Measurements from ENCODE around the gene PBXIP1. TPM values are rescaled to one million over a fixed set of nuclear protein-coding genes. Genes with fewer than 3 reads are reported as not detected.

Gene PBXIP1
- polyA plus RNA-seq, 1 donor (not counting 4 experiments of a cell fraction or from before 2014, with no cell fraction given) = 15.6 TPM

DNA sequence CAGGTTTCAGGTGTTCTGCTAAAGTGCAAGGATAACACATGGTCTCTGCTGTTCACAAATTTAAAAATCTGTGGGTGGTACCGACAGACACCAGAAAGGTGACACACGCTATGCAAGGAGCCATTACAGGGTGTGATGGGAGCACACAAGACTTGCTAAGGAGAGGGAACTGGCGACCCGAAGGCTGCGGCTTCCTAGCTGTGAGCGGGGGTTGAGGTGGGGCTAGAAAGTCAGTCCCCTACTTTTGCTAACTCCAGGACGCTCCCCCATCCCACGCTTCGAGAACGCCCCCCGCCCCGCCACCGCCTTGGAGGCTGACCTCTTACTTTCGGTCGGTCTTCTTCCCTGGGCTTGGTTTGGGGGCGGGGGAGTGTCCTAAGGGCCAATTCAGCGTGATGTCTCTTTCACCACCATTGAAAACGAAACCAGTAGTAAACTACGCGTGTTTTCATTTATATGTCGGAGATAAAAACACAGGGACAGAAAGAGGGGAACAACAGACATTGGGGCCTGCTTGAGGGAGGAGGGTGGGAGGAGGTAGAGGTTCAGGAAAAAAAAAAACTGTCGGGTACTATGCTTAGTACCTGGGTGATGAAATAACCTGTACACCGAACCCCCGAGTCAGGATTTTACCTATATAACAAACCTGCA, 19.6 kb upstream of the PBXIP1 start:
- Histone ChIP-seq H3K9me3 (ENCODE audit: control insufficient read depth, low read depth, low read length) (no peaks in the 10 kb centered on the region), H3K27ac (ENCODE audit: control insufficient read depth, insufficient read depth, low read length) (peak overlapping the region; percentile 98), H3K9ac (ENCODE audit: control insufficient read depth, extremely low read depth, insufficient read depth, low read length) (peak overlapping the region; percentile 96), H2AFZ (ENCODE audit: control insufficient read depth, low read length) (no peak overlapping the region), H3K4me3 (ENCODE audit: control insufficient read depth in 2 of 3, extremely low read depth in 1 of 3, insufficient read depth in 2 of 3, low read depth in 1 of 3, low read length in 3 of 3) (peak overlapping the region; percentile 57 to 98 (median 82)), H3K4me2 (ENCODE audit: control insufficient read depth, extremely low read depth, insufficient read depth, low read depth, low read length) (peak overlapping the region; percentile 95), H4K20me1 (ENCODE audit: control insufficient read depth, extremely low read depth, insufficient read depth, low read length) (no peaks in the 10 kb centered on the region), H3K36me3 (ENCODE audit: control insufficient read depth in 2 of 2, extremely low read depth in 1 of 2, insufficient read depth in 2 of 2, low read length in 2 of 2) (peaks cover 0 to 10% of the 10 kb centered on the region in 2 experiments), H3K9me1 (ENCODE audit: control insufficient read depth, extremely low read depth, insufficient read depth, low read length) (no peaks in the 10 kb centered on the region), H3K79me2 (ENCODE audit: control insufficient read depth, insufficient read depth, low read length) (peaks cover 43% of the 10 kb centered on the region), H3K4me1 (ENCODE audit: control insufficient read depth, extremely low read depth, insufficient read depth, low read length) (peaks cover 29% of the 10 kb centered on the region), H3K27me3 (ENCODE audit: control insufficient read depth, extremely low read depth, insufficient read depth, low read length) (no peaks in the 10 kb centered on the region)
- DNase-seq (ENCODE audit: low read depth, low spot score) = no peak
- TF ChIP-seq, protein P1, sequence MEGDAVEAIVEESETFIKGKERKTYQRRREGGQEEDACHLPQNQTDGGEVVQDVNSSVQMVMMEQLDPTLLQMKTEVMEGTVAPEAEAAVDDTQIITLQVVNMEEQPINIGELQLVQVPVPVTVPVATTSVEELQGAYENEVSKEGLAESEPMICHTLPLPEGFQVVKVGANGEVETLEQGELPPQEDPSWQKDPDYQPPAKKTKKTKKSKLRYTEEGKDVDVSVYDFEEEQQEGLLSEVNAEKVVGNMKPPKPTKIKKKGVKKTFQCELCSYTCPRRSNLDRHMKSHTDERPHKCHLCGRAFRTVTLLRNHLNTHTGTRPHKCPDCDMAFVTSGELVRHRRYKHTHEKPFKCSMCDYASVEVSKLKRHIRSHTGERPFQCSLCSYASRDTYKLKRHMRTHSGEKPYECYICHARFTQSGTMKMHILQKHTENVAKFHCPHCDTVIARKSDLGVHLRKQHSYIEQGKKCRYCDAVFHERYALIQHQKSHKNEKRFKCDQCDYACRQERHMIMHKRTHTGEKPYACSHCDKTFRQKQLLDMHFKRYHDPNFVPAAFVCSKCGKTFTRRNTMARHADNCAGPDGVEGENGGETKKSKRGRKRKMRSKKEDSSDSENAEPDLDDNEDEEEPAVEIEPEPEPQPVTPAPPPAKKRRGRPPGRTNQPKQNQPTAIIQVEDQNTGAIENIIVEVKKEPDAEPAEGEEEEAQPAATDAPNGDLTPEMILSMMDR (optimal IDR thresholded peaks at IDR 0.05 in 1 of 3, IDR thresholded peaks at IDR 0.05 in 1 of 3, conservative IDR thresholded peaks at IDR 0.05 in 1 of 3; ENCODE audit: extremely low read depth in 1 of 3, insufficient read depth in 2 of 3, low read length in 3 of 3) = no peak
- TF ChIP-seq EZH2 (IDR thresholded peaks at IDR 0.05; ENCODE audit: low read length) = no peak
- FAIRE-seq = no peak
- dilution Hi-C loops (cut with MboI; ENCODE audit: extremely low pct_ligation_motif_present, low sequenced_read_pairs) = no loop called here

DNA sequence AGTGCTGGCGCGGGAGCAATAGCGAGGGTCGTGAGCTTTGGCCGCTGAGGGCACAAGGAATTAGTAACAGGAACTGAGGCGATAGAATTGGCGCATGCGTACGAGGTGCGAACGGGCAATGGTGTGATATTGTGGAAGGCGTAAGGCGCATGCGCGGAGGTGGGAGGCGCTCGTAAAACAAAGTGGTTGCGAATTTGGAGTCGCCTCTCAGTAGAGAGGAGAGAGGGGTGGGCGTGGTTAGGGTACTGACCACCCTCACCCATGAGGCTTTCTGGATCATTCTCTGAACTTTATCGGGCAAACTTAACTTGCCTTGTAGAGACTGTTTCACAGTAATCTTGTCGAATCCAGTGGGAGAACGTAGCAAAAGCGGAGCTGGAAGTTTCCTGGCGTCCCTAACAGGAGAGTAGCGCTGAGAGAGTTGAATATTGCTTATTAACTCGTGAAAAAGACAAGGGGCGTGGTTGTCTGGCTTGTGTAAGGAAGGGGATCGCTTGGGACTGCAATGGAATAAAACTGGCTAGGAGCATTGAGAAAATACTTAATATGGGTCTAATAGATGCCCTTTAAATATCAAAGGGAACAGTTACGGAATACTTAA, 19.0 kb upstream of the PBXIP1 start:
- dilution Hi-C loops (cut with MboI; ENCODE audit: extremely low pct_ligation_motif_present, low sequenced_read_pairs) = no loop called here
- peaks cover 35% of the 10 kb centered on the region for H3K4me1 ChIP-seq (ENCODE audit: control insufficient read depth, extremely low read depth, insufficient read depth, low read length)
- FAIRE-seq = peak; percentile 71

More for the DNA sequence above, 19.0 kb upstream of the PBXIP1 start:
- no peaks in the 10 kb centered on the region for H3K9me3 ChIP-seq (ENCODE audit: control insufficient read depth, low read depth, low read length)
- H3K9ac ChIP-seq (ENCODE audit: control insufficient read depth, extremely low read depth, insufficient read depth, low read length) = peak overlapping the region; percentile 96
- peak overlapping the region; percentile 57 to 98 (median 82) for H3K4me3 ChIP-seq (ENCODE audit: control insufficient read depth in 2 of 3, extremely low read depth in 1 of 3, insufficient read depth in 2 of 3, low read depth in 1 of 3, low read length in 3 of 3)
- H3K79me2 ChIP-seq (ENCODE audit: control insufficient read depth, insufficient read depth, low read length) = peaks cover 49% of the 10 kb centered on the region
- H3K27me3 ChIP-seq (ENCODE audit: control insufficient read depth, extremely low read depth, insufficient read depth, low read length) = no peaks in the 10 kb centered on the region
- TF ChIP-seq, protein P1 (optimal IDR thresholded peaks at IDR 0.05 in 1 of 3, IDR thresholded peaks at IDR 0.05 in 1 of 3, conservative IDR thresholded peaks at IDR 0.05 in 1 of 3; ENCODE audit: extremely low read depth in 1 of 3, insufficient read depth in 2 of 3, low read length in 3 of 3) = no peak
- no peak for TF ChIP-seq EZH2 (IDR thresholded peaks at IDR 0.05; ENCODE audit: low read length)
- H3K27ac ChIP-seq (ENCODE audit: control insufficient read depth, insufficient read depth, low read length) = peak overlapping the region; percentile 98
- peaks cover 0 to 10% of the 10 kb centered on the region in 2 experiments for H3K36me3 ChIP-seq (ENCODE audit: control insufficient read depth in 2 of 2, extremely low read depth in 1 of 2, insufficient read depth in 2 of 2, low read length in 2 of 2)
- H2AFZ ChIP-seq (ENCODE audit: control insufficient read depth, low read length) = peak overlapping the region; percentile 71
- no peaks in the 10 kb centered on the region for H4K20me1 ChIP-seq (ENCODE audit: control insufficient read depth, extremely low read depth, insufficient read depth, low read length)
- no peaks in the 10 kb centered on the region for H3K9me1 ChIP-seq (ENCODE audit: control insufficient read depth, extremely low read depth, insufficient read depth, low read length)
- peak; percentile 81 for DNase-seq (ENCODE audit: low read depth, low spot score)
- H3K4me2 ChIP-seq (ENCODE audit: control insufficient read depth, extremely low read depth, insufficient read depth, low read depth, low read length) = peak overlapping the region; percentile 95
